Ovary (tissue), 9 donors: ENCODE measurements around the gene RBM48. TPM values are rescaled to one million over a fixed set of nuclear protein-coding genes. Genes with fewer than 3 reads are reported as not detected.

ENCODE experiments used
- DNase-seq, 5 donors: peaks; one replicate each; pipeline ENCODE4 v3.0.0-alpha.2; 2019 to 2020
- H3K27ac ChIP-seq, 2 donors: fragments of 200-600 bp; one replicate each; pipeline versions ENCODE4 v1.5.1 to v1.8.0; 2019 to 2022
- H3K27me3 ChIP-seq: fragments of 200-600 bp; one replicate; pipeline ENCODE4 v1.8.0; 2022
- H3K36me3 ChIP-seq: fragments of 200-600 bp; sonication (generic); one replicate; pipeline ENCODE4 v1.5.1; 2019
- H3K4me1 ChIP-seq: one replicate; pipeline ENCODE4 v1.8.1; 2013; ENCODE audit warnings: mild to moderate bottlenecking, moderate library complexity; ENCODE audit not compliant: insufficient read depth
- H3K4me3 ChIP-seq: fragments of 200-600 bp; sonication (generic); one replicate; pipeline ENCODE4 v1.5.1; 2017
- H3K9me3 ChIP-seq, 2 donors: fragments of 200-600 bp in 1 of 2; sonication (generic) in 1 of 2; one replicate each; pipeline versions ENCODE4 v1.5.1 to v1.8.1; 2013 to 2019; ENCODE audit warnings: mild to moderate bottlenecking in 1 of 2, moderate library complexity in 1 of 2
- EP300 ChIP-seq: sonication (generic); formaldehyde crosslinking; IDR thresholded peaks from one replicate; pipeline ENCODE4 v1.6.1; 2017; ENCODE audit warnings: antibody characterized with exemption
- POLR2A ChIP-seq: fragments of 450-650 bp; IDR thresholded peaks from one replicate; pipeline ENCODE4 v1.6.1; 2017; ENCODE audit warnings: antibody characterized with exemption, mild to moderate bottlenecking, moderate library complexity
- WGBS, 3 donors: extraction: QIAGEN DNeasy Blood & Tissue Kit in 1 of 3; methylation state at CpG; one replicate each; pipeline versions ENCODE4 v1.1.5 to v1.1.7; 2013 to 2017; 5-methylcytosine and 5-hydroxymethylcytosine counted together
- intact Hi-C, 4 donors: fragments of 100-400 bp; cut with DNase I; formaldehyde crosslinking; loops; one replicate each; pipeline versions ENCODE4 v1.11.0 to v1.15.1; 2022 to 2023
- polyA plus RNA-seq, 2 donors: library from polyadenylated mRNA; stranded (reverse); fragments of 200-250 nt in 1 of 2; fragments of 350-450 nt in 1 of 2; fragmentation: Illumina TruSeq in 1 of 2; extraction: RNeasy Lipid Tissue Mini Kit (QIAGEN cat#74804) in 1 of 2; gene quantifications; one replicate each; pipeline ENCODE4 v1.2.3, GENCODE V29; 2013 to 2014
- total RNA-seq, 7 donors: library from RNA; depleted of rRNA in 2 of 7; stranded (reverse); fragments of >200 nt in 2 of 7; fragmentation: NEBNext Ultra II Directional in 3 of 7; extraction: Animal tissue kit (Norgen Biotek cat#: 25700) in 3 of 7; gene quantifications; one replicate each; pipeline versions ENCODE4 v1.1.0 to v1.2.4, GENCODE V29; 2016 to 2023
- TF ChIP-seq, protein P1 (sequence below), 3 donors: fragments of 450-650 bp in 2 of 3; fragments of 200-600 bp in 1 of 3; IDR thresholded peaks; one replicate each; pipeline versions ENCODE4 v1.5.1 to v1.8.0; 2016 to 2022; ENCODE audit warnings: antibody characterized with exemption in 3 of 3, mild to moderate bottlenecking in 1 of 3
- donor health status: DM: no; HTN: no; CAD: no; lungs with moderate emphysema.
- donor health status: DM: no; HTN: no; CAD: no.
- donor health status: Bipolar disorder and iron deficiency.
- donor health status: DM: yes; HTN: yes; CAD: no.
- donor health status: DM: no; HTN: no; CAD: no.
- donor health status: DM: yes; HTN: yes; CAD: no.

The RBM48 gene
- total and polyA plus RNA-seq, 9 donors, result 7.5 to 24.4 (median 13.6) TPM

DNA sequence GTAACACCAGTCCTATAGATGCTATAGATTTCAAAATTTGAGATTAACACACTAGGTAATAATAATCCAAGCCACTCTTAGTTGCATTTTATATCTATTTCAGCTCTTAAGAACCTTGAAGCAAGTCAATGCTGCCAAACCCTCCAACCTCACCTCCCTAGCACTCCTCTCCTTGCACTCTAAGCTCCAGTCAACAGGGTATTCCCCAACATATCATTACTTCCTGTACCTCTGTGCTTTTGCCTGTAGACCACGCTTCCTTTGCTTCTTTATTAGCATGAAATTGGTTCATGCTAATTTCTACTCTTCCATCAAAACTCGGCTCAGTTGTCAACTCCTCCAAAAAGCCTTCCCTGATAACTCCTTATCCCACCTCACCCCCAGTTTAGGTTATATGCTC, 24.8 kb upstream of the RBM48 start:
- Histone ChIP-seq H3K9me3 (no peaks in the 10 kb centered on the region), H3K36me3 (no peaks in the 10 kb centered on the region)
- 93 to 95% (median 94%) methylated on average over 2 of the region's 2 CpGs for WGBS, 3 donors

DNA sequence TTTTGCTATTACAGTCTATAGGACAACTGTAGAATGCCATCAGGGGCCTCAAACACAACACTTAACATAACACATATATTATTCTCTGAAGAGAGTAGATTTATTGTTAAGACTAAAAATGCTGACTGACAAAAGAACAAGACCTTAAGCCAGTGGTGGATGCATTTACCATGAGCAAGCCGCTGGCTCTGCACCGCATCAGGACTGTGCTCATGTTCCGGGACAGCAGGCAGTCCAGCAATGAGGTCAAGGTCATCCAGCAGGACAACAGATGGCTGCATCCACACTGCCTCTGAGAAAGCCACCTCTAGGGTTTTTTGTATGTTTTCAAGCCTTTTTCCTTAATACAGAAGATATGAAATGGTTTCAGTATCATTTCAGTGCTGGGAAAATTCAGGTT, 24.0 kb upstream of the RBM48 start:
- 26 to 41% (median 29%) methylated on average over 3 of the region's 3 CpGs for WGBS, 3 donors
- no peaks in the 10 kb centered on the region for H3K27me3 ChIP-seq
- H3K27ac ChIP-seq, result no peak overlapping the region
- H3K9me3 ChIP-seq, result no peaks in the 10 kb centered on the region
- DNase-seq, result peak in 3 of 5 donors; percentile 11 to 48 (median 18)
- TF ChIP-seq, protein P1, sequence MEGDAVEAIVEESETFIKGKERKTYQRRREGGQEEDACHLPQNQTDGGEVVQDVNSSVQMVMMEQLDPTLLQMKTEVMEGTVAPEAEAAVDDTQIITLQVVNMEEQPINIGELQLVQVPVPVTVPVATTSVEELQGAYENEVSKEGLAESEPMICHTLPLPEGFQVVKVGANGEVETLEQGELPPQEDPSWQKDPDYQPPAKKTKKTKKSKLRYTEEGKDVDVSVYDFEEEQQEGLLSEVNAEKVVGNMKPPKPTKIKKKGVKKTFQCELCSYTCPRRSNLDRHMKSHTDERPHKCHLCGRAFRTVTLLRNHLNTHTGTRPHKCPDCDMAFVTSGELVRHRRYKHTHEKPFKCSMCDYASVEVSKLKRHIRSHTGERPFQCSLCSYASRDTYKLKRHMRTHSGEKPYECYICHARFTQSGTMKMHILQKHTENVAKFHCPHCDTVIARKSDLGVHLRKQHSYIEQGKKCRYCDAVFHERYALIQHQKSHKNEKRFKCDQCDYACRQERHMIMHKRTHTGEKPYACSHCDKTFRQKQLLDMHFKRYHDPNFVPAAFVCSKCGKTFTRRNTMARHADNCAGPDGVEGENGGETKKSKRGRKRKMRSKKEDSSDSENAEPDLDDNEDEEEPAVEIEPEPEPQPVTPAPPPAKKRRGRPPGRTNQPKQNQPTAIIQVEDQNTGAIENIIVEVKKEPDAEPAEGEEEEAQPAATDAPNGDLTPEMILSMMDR (IDR thresholded peaks at IDR 0.05), result no peak
- TF ChIP-seq EP300, result no peak
- TF ChIP-seq POLR2A, result no peak
- intact Hi-C loops, result no loop called here
- peaks cover 2% of the 10 kb centered on the region for H3K4me1 ChIP-seq
- H3K36me3 ChIP-seq, result no peaks in the 10 kb centered on the region
- H3K4me3 ChIP-seq, result no peak overlapping the region

More for the DNA sequence above, 24.8 kb upstream of the RBM48 start:
- no peak for DNase-seq
- intact Hi-C loops, result no loop called here
- H3K4me1 ChIP-seq, result peaks cover 2% of the 10 kb centered on the region
- TF ChIP-seq POLR2A (no peak), EP300 (no peak)
- TF ChIP-seq, protein P1 (IDR thresholded peaks at IDR 0.05), result no peak
- H3K27ac ChIP-seq, result no peak overlapping the region
- no peak overlapping the region for H3K4me3 ChIP-seq
- H3K27me3 ChIP-seq, result no peaks in the 10 kb centered on the region

DNA sequence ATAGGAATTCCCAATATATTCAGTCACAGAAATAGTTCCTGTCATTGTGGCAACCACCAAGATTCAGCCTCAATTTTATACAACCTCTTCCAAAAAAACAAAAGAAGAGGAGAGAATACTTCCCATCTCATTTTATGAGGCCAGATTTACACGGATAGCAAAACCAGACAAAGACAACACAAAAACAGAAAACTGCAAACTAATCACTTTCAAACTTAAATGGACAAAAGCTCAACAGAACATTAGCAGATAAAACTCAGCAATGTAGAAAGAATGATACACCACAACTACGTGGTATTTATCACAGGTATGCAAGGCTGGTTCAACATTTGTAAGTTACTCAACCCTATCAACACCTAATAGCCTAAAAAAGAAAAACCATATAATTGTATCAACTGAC, 22.2 kb upstream of the RBM48 start:
- intact Hi-C loops, result no loop called here
- WGBS, 3 donors, result 81 to 85% (median 83%) methylated on average over 2 of the region's 2 CpGs

DNA sequence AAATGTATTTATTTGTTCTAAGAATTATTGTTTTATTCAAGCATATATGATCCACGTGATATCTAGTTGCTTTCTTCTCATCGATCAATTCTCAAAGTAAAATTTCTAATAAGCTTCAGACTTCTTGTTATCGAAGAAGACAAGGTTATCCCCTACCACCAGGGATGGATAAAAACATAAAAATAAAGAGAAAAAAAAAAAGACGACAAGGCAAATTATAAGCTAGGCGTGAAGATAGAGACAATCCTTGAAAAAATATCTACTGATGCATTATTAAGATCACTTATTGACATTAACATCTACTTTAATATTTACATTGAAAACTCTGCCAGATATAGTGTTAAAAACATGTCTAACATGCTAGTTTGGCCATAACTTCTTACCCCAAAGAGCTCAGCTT, 19.6 kb upstream of the RBM48 start:
- Histone ChIP-seq H3K27ac (no peak overlapping the region), H3K4me3 (no peak overlapping the region), H3K9me3 (no peaks in the 10 kb centered on the region), H3K36me3 (no peaks in the 10 kb centered on the region), H3K27me3 (no peaks in the 10 kb centered on the region), H3K4me1 (peaks cover 2% of the 10 kb centered on the region)
- 87 to 93% (median 90%) methylated on average over 5 of the region's 5 CpGs for WGBS, 3 donors
- DNase-seq, result no peak
- intact Hi-C loops, result no loop called here
- TF ChIP-seq POLR2A (no peak), EP300 (no peak)
- TF ChIP-seq, protein P1 (IDR thresholded peaks at IDR 0.05), result no peak

More for the DNA sequence above, 22.2 kb upstream of the RBM48 start:
- Histone ChIP-seq H3K27ac (no peak overlapping the region), H3K27me3 (no peaks in the 10 kb centered on the region), H3K9me3 (no peaks in the 10 kb centered on the region), H3K4me3 (no peak overlapping the region), H3K4me1 (peaks cover 2% of the 10 kb centered on the region), H3K36me3 (no peaks in the 10 kb centered on the region)
- no peak for DNase-seq
- TF ChIP-seq, protein P1 (IDR thresholded peaks at IDR 0.05), result no peak
- TF ChIP-seq POLR2A, result no peak
- no peak for TF ChIP-seq EP300
